IMR-90 (cell line): ENCODE results near the gene MARK2.

ENCODE experiments used
- CHD1 ChIP-seq: IDR thresholded peaks from 2 replicates; pipeline ENCODE4 v1.6.1; 2012; ENCODE audit warnings: low read depth, low read length, improper control_type of control experiment
- CTCF ChIP-seq: conservative IDR thresholded peaks from 2 replicates; pipeline ENCODE4 v1.5.1; 2012; ENCODE audit warnings: mild to moderate bottlenecking, low read depth, low read length, improper control_type of control experiment
- ELK1 ChIP-seq: fragments of 150-350 bp; IDR thresholded peaks from 2 replicates; pipeline ENCODE4 v1.6.1; 2016; ENCODE audit warnings: low read depth, mild to moderate bottlenecking, low read length, moderate library complexity, borderline replicate concordance
- MAZ ChIP-seq: IDR thresholded peaks from 2 replicates; pipeline ENCODE4 v1.6.1; 2012; ENCODE audit warnings: low read depth, mild to moderate bottlenecking, low read length, improper control_type of control experiment, moderate library complexity, borderline replicate concordance
- POLR2A ChIP-seq: IDR thresholded peaks from 2 replicates; pipeline ENCODE4 v1.6.1; 2012; ENCODE audit warnings: mild to moderate bottlenecking, low read depth, low read length
- SMC3 ChIP-seq: fragments of 150-350 bp; IDR thresholded peaks from 2 replicates; pipeline ENCODE4 v1.6.1; 2016; ENCODE audit warnings: low read depth, mild to moderate bottlenecking, antibody characterized with exemption, low read length, moderate library complexity
- USF2 ChIP-seq: fragments of 150-350 bp; IDR thresholded peaks from 2 replicates; pipeline ENCODE4 v1.6.1; 2017; ENCODE audit warnings: mild to moderate bottlenecking, antibody characterized with exemption, low read length, low read depth

- no peak for TF ChIP-seq CTCF
- TF ChIP-seq MAZ, result no peak
- TF ChIP-seq SMC3, result no peak
- no peak for TF ChIP-seq ELK1
- no peak for TF ChIP-seq POLR2A
- no peak for TF ChIP-seq CHD1
- no peak for TF ChIP-seq USF2
Observed at GRCh38 chr11:63910675-63911074, 71.8 kb downstream of the MARK2 start.
